Measurements from ENCODE around the gene BIK.
"Not testable (repeated sequence)": the region's sequence is repeated elsewhere in the genome, so short reads cannot be mapped to it uniquely, and the experiment has no call there.

Gene BIK

DNA sequence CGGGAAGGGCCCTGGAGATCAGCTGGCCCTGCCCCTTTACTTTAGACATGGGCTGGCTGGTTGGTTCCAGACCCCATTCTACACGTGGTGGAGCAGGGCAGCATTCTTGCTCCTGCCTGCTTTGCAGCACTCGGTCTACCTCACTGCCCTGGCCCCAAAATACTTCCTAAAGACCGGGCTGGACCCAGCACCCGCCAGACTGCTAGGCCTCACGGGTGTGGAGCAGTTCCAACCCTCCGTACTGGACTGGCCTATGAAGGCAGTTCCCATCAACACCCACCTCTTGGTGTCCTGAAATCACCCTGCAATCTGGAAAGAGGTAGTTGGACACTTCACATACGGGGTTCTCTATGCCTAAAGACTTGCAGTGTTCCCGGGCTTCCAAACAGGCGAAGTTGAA is 26.3 kb downstream of the BIK start:
- no peak overlapping the region for H3K27ac ChIP-seq
- TF ChIP-seq ZFX (IDR thresholded peaks at IDR 0.05; ENCODE audit: borderline replicate concordance): no peak
- TF ChIP-seq CTCF (IDR thresholded peaks at IDR 0.05): no peak

- TF ChIP-seq ZFX (IDR thresholded peaks at IDR 0.05; ENCODE audit: borderline replicate concordance) (no peak), CTCF (IDR thresholded peaks at IDR 0.05) (no peak)
- H3K27ac ChIP-seq: peak within 1 kb of the TSS; percentile 81
These were observed 32.5 kb downstream of the BIK start, which contains the start of gene MCAT for GRCh38 chr22:43142880-43143562. Gene MCAT, minus strand, starts transcription at chr22:43143398. Its CDS starts 50 bp downstream, at chr22:43143348.

DNA sequence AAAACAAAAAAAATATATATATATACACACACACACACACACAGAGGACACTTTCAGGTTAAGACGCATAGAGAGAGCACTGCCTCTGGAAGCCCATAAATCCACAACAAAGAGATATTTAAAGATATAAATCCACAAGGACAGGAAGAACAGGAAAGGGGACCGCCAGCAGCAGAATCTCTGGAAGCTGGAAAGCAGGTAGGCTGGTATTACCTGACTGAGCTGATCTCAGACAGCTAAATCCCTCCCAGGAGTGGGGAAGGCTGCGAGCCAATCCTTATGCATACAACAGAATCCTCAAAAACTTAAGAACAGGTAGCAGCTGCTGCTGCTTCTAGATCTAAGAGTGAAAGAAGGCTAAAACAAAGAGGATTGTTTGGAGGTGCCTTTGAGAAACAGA is 34.4 kb downstream of the BIK start:
- TF ChIP-seq ZFX (IDR thresholded peaks at IDR 0.05; ENCODE audit: borderline replicate concordance): no peak
- TF ChIP-seq CTCF (IDR thresholded peaks at IDR 0.05): no peak
- peak overlapping the region; percentile 39 for H3K27ac ChIP-seq

DNA sequence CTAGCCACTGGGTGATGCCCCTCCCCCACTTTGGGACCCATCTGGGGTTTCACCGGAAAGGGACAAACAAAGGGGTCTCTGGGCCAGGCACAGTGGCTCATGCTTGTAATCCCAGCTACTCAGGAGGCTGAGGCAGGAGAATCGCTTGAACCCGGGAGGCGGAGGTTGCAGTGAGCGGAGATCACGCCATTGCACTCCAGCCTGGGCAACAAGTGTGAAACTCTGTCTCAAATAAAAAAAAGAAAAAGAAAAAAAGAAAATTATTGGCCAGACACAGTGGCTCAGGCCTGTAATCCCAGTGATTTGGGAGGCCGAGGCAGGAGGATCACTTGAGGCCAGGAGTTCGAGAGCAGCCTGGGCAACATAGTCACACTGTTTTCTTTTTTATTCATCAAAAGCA is 34.8 kb downstream of the BIK start:
- peak overlapping the region; percentile 39 for H3K27ac ChIP-seq

- H3K27ac ChIP-seq: not testable (repeated sequence)
These were observed 35.8 kb downstream of the BIK start for GRCh38 chr22:43146332-43146731.

GRCh38 chr22:43147821-43148220 is 37.3 kb downstream of the BIK start:
- TF ChIP-seq ZFX (IDR thresholded peaks at IDR 0.05; ENCODE audit: borderline replicate concordance) (no peak), CTCF (IDR thresholded peaks at IDR 0.05) (no peak)
- no peak overlapping the region for H3K27ac ChIP-seq

GRCh38 chr22:43148581-43148980 is 38.0 kb downstream of the BIK start:
- no peak for TF ChIP-seq CTCF (IDR thresholded peaks at IDR 0.05)
- no peak for TF ChIP-seq ZFX (IDR thresholded peaks at IDR 0.05; ENCODE audit: borderline replicate concordance)
- no peak overlapping the region for H3K27ac ChIP-seq

DNA sequence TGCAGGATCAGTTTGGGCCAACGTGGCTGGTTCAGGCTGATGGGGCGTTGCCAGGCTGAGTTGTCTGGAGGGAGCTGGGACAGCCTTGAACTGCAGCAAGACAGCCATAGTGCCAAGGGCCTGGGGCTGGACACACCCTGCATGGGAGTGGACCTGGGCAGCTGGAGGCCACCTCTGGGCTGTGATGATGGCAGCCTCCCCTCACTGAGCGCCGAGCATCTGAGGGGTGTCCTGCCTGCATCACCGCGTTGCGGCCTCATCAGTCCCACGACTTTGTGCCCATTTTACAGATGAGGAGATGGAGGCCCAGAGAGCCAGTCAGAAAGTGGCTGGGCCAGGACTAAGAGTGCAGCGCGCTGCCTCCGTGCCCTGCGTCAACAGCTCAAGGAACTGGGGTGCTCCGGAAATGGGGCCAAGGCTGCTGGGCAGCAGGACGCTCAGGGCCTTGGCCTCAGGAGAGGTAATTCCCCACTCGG is 40.2 kb downstream of the BIK start:
- peak overlapping the region; percentile 83 for H3K27ac ChIP-seq
- TF ChIP-seq CTCF (IDR thresholded peaks at IDR 0.05) (no peak), ZFX (IDR thresholded peaks at IDR 0.05; ENCODE audit: borderline replicate concordance) (no peak)
